NCI-H146 treated with DMSO at 0.1 percent for 48 hours (cell line): ENCODE measurements around the gene GALNT10.

Source experiments
- DNase-seq: peaks from one replicate; lab custom pipeline; 2025; ENCODE audit not compliant: unreplicated experiment; lab: John Stamatoyannopoulos, UW

The GALNT10 gene

GRCh38 chr5:154287136-154287535 is 96.6 kb downstream of the GALNT10 start:
- DNase-seq = no peak

DNA sequence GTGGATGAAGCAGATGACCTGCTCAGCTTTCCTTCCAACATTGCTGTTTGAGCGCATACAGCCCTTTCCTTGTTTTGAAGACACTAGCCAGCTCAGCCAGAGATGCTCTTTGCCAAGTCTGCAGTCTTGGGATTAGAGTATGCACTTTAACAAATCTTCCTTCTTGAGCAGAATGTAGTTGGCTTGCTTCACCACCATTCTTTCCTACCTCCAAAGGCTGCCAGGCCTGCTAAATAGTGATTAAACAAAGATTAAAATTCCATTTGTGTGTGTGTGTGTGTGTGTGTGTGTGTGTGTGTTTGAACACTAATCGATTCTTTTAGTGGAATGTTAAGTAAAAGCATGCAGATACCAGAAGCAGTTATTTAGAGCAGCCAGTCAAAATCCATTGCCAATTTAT is 97.6 kb downstream of the GALNT10 start:
- no peak for DNase-seq

- DNase-seq = no peak
Measured at GRCh38 chr5:154291917-154292316, 101.4 kb downstream of the GALNT10 start.

DNA sequence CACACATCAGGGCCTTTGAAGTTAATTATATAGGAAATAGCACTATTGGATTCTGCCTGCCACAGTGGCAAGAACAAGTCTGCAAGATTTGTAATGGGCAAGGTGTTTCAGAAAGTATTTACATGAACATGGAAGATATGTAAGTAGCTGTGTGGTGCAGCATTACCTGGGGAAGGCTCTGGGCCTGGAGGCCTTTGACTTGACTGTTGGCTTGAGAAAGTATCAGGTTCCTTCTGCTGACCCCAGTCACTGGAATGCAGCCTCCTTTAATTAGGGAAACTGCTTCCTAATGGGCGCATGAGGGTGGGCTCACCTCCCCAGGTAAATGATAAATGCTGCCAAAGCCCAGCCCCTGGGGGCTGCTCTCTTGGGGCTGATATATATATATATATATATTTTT is 102.7 kb downstream of the GALNT10 start:
- no peak for DNase-seq

DNA sequence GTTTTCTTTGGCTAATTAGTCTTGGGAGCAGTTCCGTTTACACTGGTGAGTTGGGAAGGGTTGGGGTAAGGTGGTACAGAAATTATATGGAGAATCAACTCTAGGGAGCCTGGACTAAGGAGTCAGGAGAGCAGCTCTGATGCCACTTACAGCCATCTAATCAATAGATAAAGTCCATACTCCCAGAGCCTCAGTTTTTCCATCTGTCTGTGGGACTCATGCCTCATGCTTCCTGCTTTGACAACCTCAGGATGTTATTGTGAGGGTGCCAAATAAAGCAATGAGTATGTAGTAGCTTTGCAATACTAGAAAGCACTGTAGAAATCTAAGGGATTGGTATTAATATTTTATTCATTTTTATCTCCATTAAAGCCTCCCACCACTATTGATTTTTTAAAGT is 105.0 kb downstream of the GALNT10 start:
- no peak for DNase-seq

GRCh38 chr5:154296525-154297159 is 106.1 kb downstream of the GALNT10 start:
- no peak for DNase-seq

- DNase-seq = no peak
Measured at GRCh38 chr5:154298065-154298464, 107.5 kb downstream of the GALNT10 start.

DNA sequence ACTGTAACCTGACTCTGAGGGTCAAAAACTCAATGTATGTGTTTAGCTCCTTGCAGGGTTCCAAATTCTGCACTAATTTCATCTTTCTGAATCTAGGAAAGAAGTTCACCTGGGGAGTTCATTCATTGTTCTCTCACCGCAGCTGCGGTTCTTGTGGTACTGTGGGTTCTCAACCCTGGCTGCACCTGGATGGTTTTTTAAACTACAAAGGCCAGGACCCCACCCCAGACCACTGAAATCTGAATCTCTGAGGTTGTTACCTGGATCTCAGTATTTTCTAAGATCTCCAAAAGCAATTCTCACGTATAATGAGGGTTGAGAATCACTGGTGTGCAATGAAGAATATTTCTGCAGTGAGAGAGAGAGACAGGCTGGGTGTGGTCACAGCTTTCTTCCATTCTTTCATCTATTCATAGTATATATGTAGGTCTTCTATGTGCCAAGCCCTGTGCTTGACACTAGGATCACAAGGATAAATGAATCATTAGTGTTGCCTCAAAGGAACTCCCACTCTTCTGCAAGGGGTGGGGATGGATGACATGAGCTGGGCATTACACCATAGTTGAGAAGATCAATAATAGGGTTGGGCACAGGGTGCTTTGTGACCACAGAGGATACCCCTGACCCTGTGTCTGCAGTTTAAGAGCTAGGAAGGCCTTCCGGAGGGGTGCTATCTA is 109.8 kb downstream of the GALNT10 start:
- DNase-seq = no peak

GRCh38 chr5:154301726-154302125 is 111.2 kb downstream of the GALNT10 start:
- no peak for DNase-seq

- no peak for DNase-seq
Measured at GRCh38 chr5:154302161-154302560, 111.6 kb downstream of the GALNT10 start.

GRCh38 chr5:154303133-154303532 is 112.6 kb downstream of the GALNT10 start:
- no peak for DNase-seq

DNA sequence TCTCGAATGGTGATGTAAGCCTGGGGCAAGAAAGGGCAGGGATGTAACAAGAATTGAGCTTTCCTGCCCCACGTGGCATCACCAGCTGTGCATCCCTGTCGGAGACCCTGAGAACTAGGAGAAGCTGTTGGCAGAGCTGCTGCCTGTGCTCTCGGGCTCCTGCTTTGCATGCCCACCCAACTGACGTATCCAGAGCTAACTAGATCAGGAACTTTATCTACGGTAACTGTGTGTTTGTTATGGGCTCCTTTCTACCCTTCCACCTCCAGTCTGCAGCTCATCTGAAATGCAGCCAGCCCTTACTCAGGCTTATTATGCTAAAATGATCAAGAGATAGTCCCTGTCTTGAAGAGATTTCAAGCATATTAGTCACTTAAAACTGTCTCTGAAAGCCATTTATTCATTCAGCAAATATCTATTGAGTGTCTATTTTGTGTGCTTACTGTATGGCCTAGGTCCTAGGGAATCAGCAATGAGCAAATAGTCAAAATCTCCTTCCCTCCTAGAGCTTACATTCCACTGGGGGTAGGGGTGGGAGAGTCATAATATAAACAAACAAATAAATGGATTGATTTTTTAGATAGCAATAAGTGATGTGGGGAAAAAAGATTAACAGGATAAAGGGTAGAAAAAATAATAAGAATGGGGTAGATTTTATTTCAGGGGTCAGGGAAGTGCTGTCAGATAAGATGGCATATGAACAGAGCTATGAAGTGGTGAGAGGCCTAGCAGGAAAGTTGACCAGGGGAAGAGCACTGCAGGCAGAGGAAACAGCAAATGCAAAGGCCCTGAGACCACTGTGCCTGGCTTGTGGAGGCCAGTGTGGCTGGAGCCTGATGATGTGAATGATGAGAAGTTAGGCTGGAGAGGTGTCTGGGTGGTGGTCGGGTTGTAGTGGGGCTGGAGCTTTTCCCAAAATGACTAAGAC is 118.2 kb downstream of the GALNT10 start:
- no peak for DNase-seq

- no peak for DNase-seq
Measured at GRCh38 chr5:154309371-154309745, 118.8 kb downstream of the GALNT10 start.

- no peak for DNase-seq
Measured at GRCh38 chr5:154309805-154310204, 119.3 kb downstream of the GALNT10 start.

DNA sequence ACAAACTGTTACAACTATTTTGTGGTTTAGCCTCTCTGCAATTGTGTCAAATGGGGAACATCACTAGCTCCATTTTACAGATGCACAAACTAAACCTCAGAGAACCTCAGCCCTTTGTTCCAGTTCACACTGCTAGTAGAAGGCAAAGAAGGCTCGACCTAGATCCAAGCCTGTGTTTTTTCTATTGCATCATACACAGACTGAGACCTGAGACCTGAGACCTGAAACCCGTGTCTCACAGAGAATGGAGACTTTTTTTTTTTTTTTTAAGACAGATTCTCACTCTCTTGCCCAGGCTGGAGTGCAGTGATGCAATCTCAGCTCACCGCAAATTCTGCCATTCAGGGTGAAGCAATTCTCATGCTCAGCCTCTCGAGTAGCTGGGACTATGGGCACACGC is 120.8 kb downstream of the GALNT10 start:
- no peak for DNase-seq

DNA sequence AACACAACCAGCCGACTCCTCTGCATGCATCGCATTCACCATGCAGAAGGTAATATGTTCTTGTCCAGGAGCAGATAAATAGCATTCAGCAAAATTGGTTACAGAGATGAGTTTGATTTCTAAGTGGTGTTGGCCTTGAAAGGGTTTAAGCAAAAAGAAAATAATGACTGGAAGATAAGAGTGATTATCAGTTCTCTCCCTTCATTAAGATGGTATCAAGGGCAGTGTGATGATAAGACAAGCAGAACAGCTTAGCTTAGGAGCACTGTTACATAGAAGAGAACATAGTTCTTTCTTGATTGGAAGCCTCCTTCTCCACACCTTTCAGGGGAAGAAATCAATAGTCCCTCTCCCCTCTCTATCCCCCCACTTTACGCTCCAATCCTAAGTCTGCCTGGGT is 121.5 kb downstream of the GALNT10 start:
- DNase-seq = no peak

DNA sequence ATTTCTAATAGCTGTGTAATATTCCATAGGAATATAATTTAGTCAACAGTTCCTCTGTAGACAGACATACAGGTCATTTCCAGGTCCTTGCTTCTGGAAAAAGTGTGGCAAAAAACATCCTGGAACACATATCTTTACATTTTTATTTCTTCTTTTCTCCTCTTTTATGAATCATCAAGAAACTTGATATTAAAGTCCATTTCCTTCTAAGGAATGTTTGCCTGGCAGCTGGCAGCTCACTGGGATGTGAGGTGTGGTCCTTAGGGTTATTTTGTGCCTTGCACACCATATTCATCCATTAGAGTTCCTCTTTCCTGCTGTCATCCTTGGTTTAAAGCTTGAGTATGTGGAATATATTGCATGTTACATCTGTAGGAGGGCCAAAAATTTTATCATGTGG is 122.0 kb downstream of the GALNT10 start:
- DNase-seq = no peak

DNA sequence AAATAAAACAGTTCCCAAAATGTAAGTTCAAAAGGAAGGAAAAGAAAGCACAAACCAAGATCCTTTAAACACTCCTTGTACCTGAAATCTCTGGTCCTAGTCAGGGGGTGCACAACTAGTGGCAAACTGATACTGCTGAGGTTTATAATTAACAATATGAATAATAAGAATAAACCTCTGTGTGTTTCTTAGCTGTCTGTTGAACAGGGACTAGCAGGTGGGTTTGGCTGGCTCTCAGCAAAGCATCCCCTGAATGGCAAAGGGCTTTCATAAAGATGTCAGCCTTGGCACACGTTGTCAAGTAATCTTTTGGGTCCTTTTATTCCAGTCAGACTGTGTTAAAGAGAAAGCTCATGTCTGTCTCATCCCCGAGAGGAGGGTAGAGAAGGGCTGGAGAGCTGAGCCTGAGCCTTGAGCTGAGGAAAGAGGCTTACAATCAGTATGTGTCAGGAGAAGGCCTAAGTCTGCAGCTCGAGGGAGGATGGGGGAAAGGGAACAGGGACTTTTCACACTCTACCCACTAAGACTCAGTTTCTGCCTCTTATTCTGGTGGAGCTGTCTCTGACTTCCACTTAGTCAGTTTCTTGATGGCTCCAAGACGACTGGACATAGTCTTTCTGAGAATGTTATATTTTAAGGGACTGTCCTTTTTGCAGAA is 123.0 kb downstream of the GALNT10 start:
- no peak for DNase-seq

GRCh38 chr5:154315196-154315595 is 124.7 kb downstream of the GALNT10 start:
- no peak for DNase-seq

DNA sequence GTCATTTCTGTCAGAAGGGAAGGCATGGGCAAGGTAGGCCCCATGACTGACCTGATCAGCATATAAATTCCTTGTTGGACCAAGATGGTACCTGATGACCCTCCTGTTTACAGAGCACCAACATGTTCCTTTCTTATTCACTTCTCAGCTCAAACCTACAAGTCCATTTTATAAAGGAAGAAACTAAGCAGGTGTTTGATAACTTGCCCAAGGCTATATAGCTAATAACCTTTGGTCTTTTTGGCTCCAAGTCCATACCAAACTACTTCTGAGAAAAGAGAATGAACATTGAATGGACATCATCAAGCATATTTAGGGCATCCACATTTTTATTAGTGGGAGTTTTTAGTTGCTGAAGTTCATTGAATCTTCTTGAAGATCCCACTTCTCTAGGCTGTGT is 125.2 kb downstream of the GALNT10 start:
- no peak for DNase-seq

DNA sequence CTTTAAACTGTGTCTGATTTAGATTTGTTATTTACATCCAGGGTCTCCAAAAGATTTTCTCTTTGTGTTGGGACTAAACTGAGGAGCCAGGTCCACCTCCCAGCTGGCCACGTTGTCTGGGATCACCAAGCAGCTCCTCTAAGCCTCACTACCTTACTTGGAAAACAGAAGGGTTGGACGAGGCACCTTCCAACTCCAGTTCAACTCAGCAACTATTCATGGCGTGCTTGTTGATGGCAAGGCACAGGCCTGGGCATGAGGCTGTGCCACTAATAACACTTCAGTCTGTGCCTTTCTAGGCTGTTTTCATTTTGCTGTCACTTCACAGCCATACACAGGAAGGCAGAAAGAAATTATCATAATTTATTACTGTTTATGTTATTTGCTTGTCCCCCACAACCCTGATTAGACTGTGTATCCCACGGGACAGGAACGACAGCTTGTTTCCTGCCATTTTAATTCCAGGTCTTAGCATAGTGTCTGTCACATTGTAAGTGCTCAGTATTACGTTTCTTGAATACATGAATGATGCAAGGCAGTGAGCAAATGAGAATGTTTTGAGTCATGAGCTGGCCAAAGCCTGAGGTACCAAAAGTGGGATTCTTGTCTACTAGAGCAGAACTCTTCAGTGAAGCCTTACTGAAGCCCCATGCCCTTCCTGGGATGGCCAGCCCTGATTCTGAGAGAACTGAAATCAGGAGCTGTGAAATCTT is 125.8 kb downstream of the GALNT10 start:
- no peak for DNase-seq
